SK-N-SH (cell line): ENCODE data around the gene ELF5. TPM values are rescaled to one million over a fixed set of nuclear protein-coding genes. Genes with fewer than 3 reads are reported as not detected.
A peak's percentile ranks its signal among the peaks of the same experiment; 100 is the strongest.

Source experiments
- CTCF ChIA-PET: fragments of 300-600, 350-600 bp; formaldehyde crosslinking; extraction: SDS; loops from one replicate; lab custom pipeline; 2021; lab: Yijun Ruan, JAX
- POLR2A ChIA-PET: fragments of 350-600 bp; sonication (Branson Sonifier 250); formaldehyde crosslinking; extraction: SDS; loops from one replicate; lab custom pipeline; 2020; ENCODE audit warnings: antibody characterized with exemption, inconsistent platforms; lab: Yijun Ruan, JAX
- DNase-seq: peaks from one replicate; pipeline ENCODE4 v3.0.0; 2012
- H2AFZ ChIP-seq: fragments of 200-600 bp; sonication (generic); 2 replicates; pipeline ENCODE4 v1.8.1; 2016; ENCODE audit warnings: antibody characterized with exemption, mild to moderate bottlenecking, low read depth
- H3F3A ChIP-seq: fragments of 200-600 bp; sonication (generic); replicated peaks from 2 replicates; pipeline ENCODE3; 2016; ENCODE audit warnings: antibody characterized with exemption, mild to moderate bottlenecking; ENCODE audit not compliant: insufficient read depth
- H3K27ac ChIP-seq, 2 experiments: fragments of 200-500 bp in 1 of 2; fragments of 200-600 bp in 1 of 2; sonication (Bioruptor generic) in 1 of 2; sonication (generic), shearing (Covaris generic) in 1 of 2; 2 replicates each; pipeline versions ENCODE4 v1.5.1 to v1.6.1; 2014 to 2016; ENCODE audit warnings: low read depth in 2 of 2, inconsistent platforms in 1 of 2, low read length in 1 of 2, mild to moderate bottlenecking in 1 of 2, mixed read lengths in 1 of 2
- H3K27me3 ChIP-seq: fragments of 200-600 bp; sonication (generic), shearing (Covaris generic); 2 replicates; pipeline ENCODE4 v1.6.1; 2016; ENCODE audit warnings: mixed run types; ENCODE audit not compliant: insufficient read depth
- H3K36me3 ChIP-seq, 2 experiments: fragments of 200-500 bp in 1 of 2; fragments of 200-600 bp in 1 of 2; sonication (Bioruptor generic) in 1 of 2; sonication (generic) in 1 of 2; replicated peaks in 1 of 2; 2 replicates each; pipeline versions ENCODE3 to v1.5.1; 2014 to 2016; ENCODE audit warnings: low read length in 1 of 2, mild to moderate bottlenecking in 1 of 2; ENCODE audit not compliant: insufficient read depth in 2 of 2, control insufficient read depth in 1 of 2
- H3K4me1 ChIP-seq, 2 experiments: fragments of 200-500 bp in 1 of 2; fragments of 200-600 bp in 1 of 2; sonication (Bioruptor generic) in 1 of 2; sonication (generic), shearing (Covaris generic) in 1 of 2; 2 replicates each; pipeline versions ENCODE4 v1.5.1 to v1.6.1; 2014 to 2016; ENCODE audit warnings: low read depth in 1 of 2, low read length in 1 of 2, mixed run types in 1 of 2; ENCODE audit not compliant: insufficient read depth in 2 of 2, control insufficient read depth in 1 of 2
- H3K4me2 ChIP-seq: fragments of 200-600 bp; sonication (generic), shearing (Covaris generic); 2 replicates; pipeline ENCODE4 v1.6.1; 2017; ENCODE audit warnings: mixed run types
- H3K4me3 ChIP-seq, 2 experiments: fragments of 200-500 bp in 1 of 2; fragments of 200-600 bp in 1 of 2; sonication (Bioruptor generic) in 1 of 2; sonication (generic), shearing (Covaris generic) in 1 of 2; 2 replicates each; pipeline versions ENCODE4 v1.5.1 to v1.8.1; 2014 to 2016; ENCODE audit warnings: low read depth in 2 of 2, inconsistent platforms in 1 of 2, low read length in 1 of 2, mild to moderate bottlenecking in 1 of 2, mixed read lengths in 1 of 2, moderate library complexity in 1 of 2
- H3K79me2 ChIP-seq: fragments of 200-600 bp; sonication (generic); 2 replicates; pipeline ENCODE4 v1.8.1; 2017; ENCODE audit warnings: mild to moderate bottlenecking; ENCODE audit not compliant: insufficient read depth
- H3K9ac ChIP-seq: fragments of 200-600 bp; sonication (generic); 2 replicates; pipeline ENCODE4 v1.6.1; 2017; ENCODE audit warnings: mixed run types
- H3K9me2 ChIP-seq: fragments of 200-600 bp; sonication (generic); 2 replicates; pipeline ENCODE4 v1.6.1; 2017; ENCODE audit warnings: mixed run types
- H3K9me3 ChIP-seq: fragments of 200-600 bp; sonication (generic); 2 replicates; pipeline ENCODE4 v1.6.1; 2017; ENCODE audit warnings: mixed run types, mild to moderate bottlenecking, moderate library complexity
- H4K20me1 ChIP-seq: fragments of 200-600 bp; sonication (generic); 2 replicates; pipeline ENCODE4 v1.6.1; 2017; ENCODE audit warnings: mild to moderate bottlenecking, mixed run types; ENCODE audit not compliant: insufficient read depth
- EP300 ChIP-seq, 2 experiments: IDR thresholded peaks; 2 replicates each; pipeline versions ENCODE4 v1.4.0 to v1.6.1; 2012; ENCODE audit warnings: borderline replicate concordance in 1 of 2, low read depth in 1 of 2, low read length in 1 of 2
- EZH2phosphoT487 ChIP-seq: fragments of 200-600 bp; sonication (generic); IDR thresholded peaks from 2 replicates; pipeline ENCODE4 v1.6.1; 2017; ENCODE audit warnings: low read depth, mixed run types, mild to moderate bottlenecking, antibody characterized with exemption, moderate library complexity, borderline replicate concordance
- FOXJ3 ChIP-seq: sonication (generic); formaldehyde crosslinking; IDR thresholded peaks from 2 replicates; pipeline ENCODE4 v1.5.1; 2020; ENCODE audit warnings: mild to moderate bottlenecking, missing genetic modification reagents
- GABPA ChIP-seq: IDR thresholded peaks from 2 replicates; pipeline ENCODE4 v1.4.0; 2012; ENCODE audit warnings: low read depth, mild to moderate bottlenecking
- NFIC ChIP-seq: IDR thresholded peaks from 2 replicates; pipeline ENCODE4 v1.4.0; 2012; ENCODE audit warnings: borderline replicate concordance
- POLR2AphosphoS5 ChIP-seq: IDR thresholded peaks from 2 replicates; pipeline ENCODE4 v1.6.1; 2012; ENCODE audit warnings: low read depth, low read length
- RAD21 ChIP-seq: IDR thresholded peaks from 2 replicates; pipeline ENCODE4 v1.6.1; 2012; ENCODE audit warnings: mild to moderate bottlenecking, low read length
- RCOR1 ChIP-seq: fragments of 150-350 bp; IDR thresholded peaks from 2 replicates; pipeline ENCODE4 v1.6.1; 2017; ENCODE audit warnings: antibody characterized with exemption, low read length
- RFX5 ChIP-seq: IDR thresholded peaks from 2 replicates; pipeline ENCODE4 v1.6.1; 2012; ENCODE audit warnings: mild to moderate bottlenecking, improper control_type of control experiment, low read length
- SMC3 ChIP-seq: IDR thresholded peaks from 2 replicates; pipeline ENCODE4 v1.6.1; 2012; ENCODE audit warnings: low read depth, low read length, improper control_type of control experiment
- TAF1 ChIP-seq: IDR thresholded peaks from 2 replicates; pipeline ENCODE4 v1.6.1; 2012; ENCODE audit warnings: low read depth, mild to moderate bottlenecking, low read length, moderate library complexity, borderline replicate concordance
- TCF12 ChIP-seq: IDR thresholded peaks from 2 replicates; pipeline ENCODE4 v1.4.0; 2012
- WGBS: methylation state at CpG from one replicate; pipeline ENCODE4 v1.1.6; 2017; ENCODE audit warnings: low lambda C conversion rate; 5-methylcytosine and 5-hydroxymethylcytosine counted together
- polyA plus RNA-seq, 3 experiments: library from polyadenylated mRNA; depleted of rRNA; stranded (reverse); fragments of >200 nt; gene quantifications; 2 replicates each; pipeline ENCODE4 v1.2.3, GENCODE V29; 2012
- TF ChIP-seq, protein P1 (sequence below): fragments of 200-600 bp; sonication (generic); IDR thresholded peaks from 2 replicates; pipeline ENCODE4 v1.6.1; 2017; ENCODE audit warnings: antibody characterized with exemption, mild to moderate bottlenecking, moderate library complexity
- TF ChIP-seq, protein P2 (sequence below): IDR thresholded peaks from 2 replicates; pipeline ENCODE4 v1.4.0; 2012; ENCODE audit warnings: low read depth, borderline replicate concordance
- TF ChIP-seq, protein P3 (sequence below): IDR thresholded peaks from 2 replicates; pipeline ENCODE4; 2012

ELF5 gene
- polyA plus RNA-seq, 1 of the 3 experiments (the other 2 are of a cell fraction), result not detected

DNA sequence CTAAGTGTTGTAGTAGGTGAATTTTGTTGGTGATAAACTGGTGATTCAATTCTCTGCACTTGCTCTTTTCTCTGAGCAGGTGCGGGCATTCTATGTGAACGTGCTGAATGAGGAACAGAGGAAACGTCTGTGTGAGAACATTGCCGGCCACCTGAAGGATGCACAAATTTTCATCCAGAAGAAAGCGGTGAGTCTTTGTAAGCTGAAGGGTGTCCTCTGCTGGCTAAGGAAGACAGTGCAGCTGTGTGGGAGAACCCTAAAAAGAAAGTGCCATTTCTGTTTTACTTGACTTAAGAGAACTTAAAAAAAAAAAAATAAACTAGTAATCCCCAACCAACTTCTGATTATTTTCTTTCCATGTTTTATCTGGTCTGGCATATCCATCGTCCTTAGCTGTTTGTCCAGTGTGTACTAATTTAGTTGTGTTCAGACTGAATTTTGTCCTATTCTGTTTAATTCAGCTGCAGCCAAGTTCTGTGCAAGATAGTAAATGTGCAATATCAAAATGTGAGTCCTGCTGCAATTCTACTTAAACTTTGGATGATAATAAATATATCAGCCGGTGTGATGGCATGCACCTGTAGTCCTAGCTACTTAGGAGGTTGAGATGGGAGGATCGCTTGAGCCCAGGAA, 45.3 kb downstream of the ELF5 start:
- no peak overlapping the region for H3K27ac ChIP-seq
- peak; percentile 18 for DNase-seq
- no peaks in the 10 kb centered on the region for H3K4me1 ChIP-seq
- H3K79me2 ChIP-seq, result no peaks in the 10 kb centered on the region
- H3K9me3 ChIP-seq, result peaks cover 10% of the 10 kb centered on the region
- ChIA-PET POLR2A (no interaction called here), CTCF (interaction anchor here (0.7 to 7.4 kb wide), 8 partner anchors 11 to 610 kb away, joined by 3 to 31 read pairs (median 4); no protein-coding TSS in a partner anchor)
- no peaks in the 10 kb centered on the region for H3K27me3 ChIP-seq
- no peak overlapping the region for H3K4me2 ChIP-seq
- H3K4me3 ChIP-seq, result no peak overlapping the region
- H2AFZ ChIP-seq, result no peak overlapping the region
- TF ChIP-seq EZH2phosphoT487 (no peak), RAD21 (peak; percentile 59)
- TF ChIP-seq, protein P1, sequence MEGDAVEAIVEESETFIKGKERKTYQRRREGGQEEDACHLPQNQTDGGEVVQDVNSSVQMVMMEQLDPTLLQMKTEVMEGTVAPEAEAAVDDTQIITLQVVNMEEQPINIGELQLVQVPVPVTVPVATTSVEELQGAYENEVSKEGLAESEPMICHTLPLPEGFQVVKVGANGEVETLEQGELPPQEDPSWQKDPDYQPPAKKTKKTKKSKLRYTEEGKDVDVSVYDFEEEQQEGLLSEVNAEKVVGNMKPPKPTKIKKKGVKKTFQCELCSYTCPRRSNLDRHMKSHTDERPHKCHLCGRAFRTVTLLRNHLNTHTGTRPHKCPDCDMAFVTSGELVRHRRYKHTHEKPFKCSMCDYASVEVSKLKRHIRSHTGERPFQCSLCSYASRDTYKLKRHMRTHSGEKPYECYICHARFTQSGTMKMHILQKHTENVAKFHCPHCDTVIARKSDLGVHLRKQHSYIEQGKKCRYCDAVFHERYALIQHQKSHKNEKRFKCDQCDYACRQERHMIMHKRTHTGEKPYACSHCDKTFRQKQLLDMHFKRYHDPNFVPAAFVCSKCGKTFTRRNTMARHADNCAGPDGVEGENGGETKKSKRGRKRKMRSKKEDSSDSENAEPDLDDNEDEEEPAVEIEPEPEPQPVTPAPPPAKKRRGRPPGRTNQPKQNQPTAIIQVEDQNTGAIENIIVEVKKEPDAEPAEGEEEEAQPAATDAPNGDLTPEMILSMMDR, result peak; percentile 35
- H3F3A ChIP-seq, result peaks cover 3% of the 10 kb centered on the region
- WGBS, result 93% methylated on average over 8 of the region's 8 CpGs
- H3K9me2 ChIP-seq, result no peaks in the 10 kb centered on the region
- H4K20me1 ChIP-seq, result no peaks in the 10 kb centered on the region
- peaks cover 74 to 80% of the 10 kb centered on the region in 2 experiments for H3K36me3 ChIP-seq
- no peak overlapping the region for H3K9ac ChIP-seq

DNA sequence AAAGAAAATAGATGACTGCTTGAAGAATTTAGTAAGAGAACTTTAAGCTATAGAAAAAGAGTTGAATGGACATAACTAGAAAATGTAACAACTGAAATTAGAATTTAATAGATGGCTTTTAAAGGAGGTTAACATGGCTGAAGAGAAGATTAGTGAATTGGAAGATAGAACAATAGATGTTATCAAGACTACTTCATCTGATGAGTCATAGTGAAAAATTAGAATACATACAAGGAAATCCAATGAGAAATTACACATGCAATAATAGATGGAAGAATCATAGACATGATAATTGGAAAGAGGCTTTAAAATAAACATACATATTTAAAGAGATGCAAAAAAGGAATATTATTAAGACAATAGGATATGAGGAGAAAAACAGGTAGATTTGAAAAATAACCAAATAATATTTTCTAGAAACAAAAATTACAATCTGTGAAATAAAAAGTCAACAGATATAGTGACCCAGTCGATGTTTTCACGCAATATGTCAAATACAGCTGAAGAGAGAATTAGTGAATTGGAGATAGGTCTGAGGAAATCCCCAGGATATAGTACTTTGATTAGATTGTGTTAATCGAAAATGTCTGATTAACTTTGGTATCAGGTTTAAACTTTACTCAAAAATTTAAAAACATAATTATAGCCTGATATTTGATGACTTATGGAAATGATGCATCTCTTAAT, 46.6 kb downstream of the ELF5 start:
- H3K4me2 ChIP-seq, result no peak overlapping the region
- H4K20me1 ChIP-seq, result no peaks in the 10 kb centered on the region
- no peak overlapping the region for H3K9ac ChIP-seq
- no peaks in the 10 kb centered on the region for H3K79me2 ChIP-seq
- no peak for DNase-seq
- H3K4me3 ChIP-seq, result no peak overlapping the region
- H3K36me3 ChIP-seq, result peaks cover 77 to 84% of the 10 kb centered on the region in 2 experiments
- CTCF ChIA-PET, result interaction anchor here (0.6 to 7.4 kb wide), 6 partner anchors 12 to 455 kb away, joined by 3 to 31 read pairs (median 10); no protein-coding TSS in a partner anchor
- TF ChIP-seq EP300 (IDR thresholded peaks at IDR 0.05; ENCODE audit: borderline replicate concordance in 1 of 2, low read depth in 1 of 2, low read length in 1 of 2) (no peak), RFX5 (no peak), SMC3 (no peak), TCF12 (no peak), TAF1 (no peak), GABPA (no peak), POLR2AphosphoS5 (no peak), FOXJ3 (CRISPR knock-in tag) (no peak), RCOR1 (no peak), EZH2phosphoT487 (no peak), NFIC (no peak)
- TF ChIP-seq, protein P2, sequence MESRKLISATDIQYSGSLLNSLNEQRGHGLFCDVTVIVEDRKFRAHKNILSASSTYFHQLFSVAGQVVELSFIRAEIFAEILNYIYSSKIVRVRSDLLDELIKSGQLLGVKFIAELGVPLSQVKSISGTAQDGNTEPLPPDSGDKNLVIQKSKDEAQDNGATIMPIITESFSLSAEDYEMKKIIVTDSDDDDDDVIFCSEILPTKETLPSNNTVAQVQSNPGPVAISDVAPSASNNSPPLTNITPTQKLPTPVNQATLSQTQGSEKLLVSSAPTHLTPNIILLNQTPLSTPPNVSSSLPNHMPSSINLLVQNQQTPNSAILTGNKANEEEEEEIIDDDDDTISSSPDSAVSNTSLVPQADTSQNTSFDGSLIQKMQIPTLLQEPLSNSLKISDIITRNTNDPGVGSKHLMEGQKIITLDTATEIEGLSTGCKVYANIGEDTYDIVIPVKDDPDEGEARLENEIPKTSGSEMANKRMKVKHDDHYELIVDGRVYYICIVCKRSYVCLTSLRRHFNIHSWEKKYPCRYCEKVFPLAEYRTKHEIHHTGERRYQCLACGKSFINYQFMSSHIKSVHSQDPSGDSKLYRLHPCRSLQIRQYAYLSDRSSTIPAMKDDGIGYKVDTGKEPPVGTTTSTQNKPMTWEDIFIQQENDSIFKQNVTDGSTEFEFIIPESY, result no peak
- TF ChIP-seq, protein P3, sequence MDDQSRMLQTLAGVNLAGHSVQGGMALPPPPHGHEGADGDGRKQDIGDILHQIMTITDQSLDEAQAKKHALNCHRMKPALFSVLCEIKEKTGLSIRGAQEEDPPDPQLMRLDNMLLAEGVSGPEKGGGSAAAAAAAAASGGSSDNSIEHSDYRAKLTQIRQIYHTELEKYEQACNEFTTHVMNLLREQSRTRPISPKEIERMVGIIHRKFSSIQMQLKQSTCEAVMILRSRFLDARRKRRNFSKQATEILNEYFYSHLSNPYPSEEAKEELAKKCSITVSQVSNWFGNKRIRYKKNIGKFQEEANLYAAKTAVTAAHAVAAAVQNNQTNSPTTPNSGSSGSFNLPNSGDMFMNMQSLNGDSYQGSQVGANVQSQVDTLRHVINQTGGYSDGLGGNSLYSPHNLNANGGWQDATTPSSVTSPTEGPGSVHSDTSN, result no peak
- no peaks in the 10 kb centered on the region for H3K27me3 ChIP-seq
- peaks cover 10% of the 10 kb centered on the region for H3K9me3 ChIP-seq
- 56% methylated on average over 3 of the region's 3 CpGs for WGBS
- peaks cover 3% of the 10 kb centered on the region for H3F3A ChIP-seq
- H2AFZ ChIP-seq, result no peak overlapping the region
- H3K9me2 ChIP-seq, result no peaks in the 10 kb centered on the region
- H3K4me1 ChIP-seq, result no peaks in the 10 kb centered on the region
- H3K27ac ChIP-seq, result no peak overlapping the region
- POLR2A ChIA-PET, result no interaction called here
